Calu3 (cell line): ENCODE data around the gene ABTB2. TPM values are rescaled to one million over a fixed set of nuclear protein-coding genes. Genes with fewer than 3 reads are reported as not detected.
A peak's percentile ranks its signal among the peaks of the same experiment; 100 is the strongest.

Experiments
- BruUV-seq: library from RNA; stranded (reverse); fragments of 400-500 nt; replicated peaks from 2 replicates; lab custom pipeline; 2021; lab: Mats Ljungman, UMichigan
- CTCF ChIA-PET: fragments of 300-600 bp; sonication (Branson Sonifier 250); formaldehyde crosslinking; loops from one replicate; lab custom pipeline; 2022; ENCODE audit warnings: antibody characterized with exemption; lab: Charles Lee
- DNase-seq: peaks from one replicate; pipeline ENCODE4 v3.0.0; 2022
- H3K27ac Mint-ChIP-seq: one replicate; pipeline ENCODE4 v1.8.0; 2022; ENCODE audit warnings: mixed read lengths; ENCODE audit not compliant: unreplicated experiment
- H3K27me3 Mint-ChIP-seq: one replicate; pipeline ENCODE4 v1.8.0; 2022; ENCODE audit warnings: mixed read lengths; ENCODE audit not compliant: unreplicated experiment
- H3K36me3 Mint-ChIP-seq: one replicate; pipeline ENCODE4 v1.8.0; 2022; ENCODE audit warnings: mild to moderate bottlenecking, moderate library complexity, mixed read lengths; ENCODE audit not compliant: insufficient read depth, unreplicated experiment
- H3K4me1 Mint-ChIP-seq: one replicate; pipeline ENCODE4 v1.8.0; 2022; ENCODE audit warnings: mild to moderate bottlenecking, low read depth, mixed read lengths; ENCODE audit not compliant: unreplicated experiment
- H3K4me3 Mint-ChIP-seq: one replicate; pipeline ENCODE4 v1.8.0; 2022; ENCODE audit warnings: mild to moderate bottlenecking, low read depth, moderate library complexity, mixed read lengths; ENCODE audit not compliant: unreplicated experiment
- H3K9me3 Mint-ChIP-seq: one replicate; pipeline ENCODE4 v1.8.0; 2022; ENCODE audit warnings: low read depth, mixed read lengths; ENCODE audit not compliant: unreplicated experiment
- intact Hi-C: fragments of 100-400 bp; cut with micrococcal nuclease; formaldehyde crosslinking; loops from one replicate; pipeline ENCODE4 v1.10.0; 2022; ENCODE audit not compliant: unreplicated experiment
- total RNA-seq: library from RNA; stranded (reverse); gene quantifications from 2 replicates; pipeline ENCODE4 v1.2.3, GENCODE V29; 2022
- TF ChIP-seq, protein P1 (sequence below): fragments of 200-600 bp; IDR thresholded peaks from one replicate; pipeline ENCODE4 v1.8.0; 2022; ENCODE audit warnings: antibody characterized with exemption; ENCODE audit not compliant: unreplicated experiment

The ABTB2 gene
- total RNA-seq, 1 experiment from 2014 or later: 24.8 TPM

DNA sequence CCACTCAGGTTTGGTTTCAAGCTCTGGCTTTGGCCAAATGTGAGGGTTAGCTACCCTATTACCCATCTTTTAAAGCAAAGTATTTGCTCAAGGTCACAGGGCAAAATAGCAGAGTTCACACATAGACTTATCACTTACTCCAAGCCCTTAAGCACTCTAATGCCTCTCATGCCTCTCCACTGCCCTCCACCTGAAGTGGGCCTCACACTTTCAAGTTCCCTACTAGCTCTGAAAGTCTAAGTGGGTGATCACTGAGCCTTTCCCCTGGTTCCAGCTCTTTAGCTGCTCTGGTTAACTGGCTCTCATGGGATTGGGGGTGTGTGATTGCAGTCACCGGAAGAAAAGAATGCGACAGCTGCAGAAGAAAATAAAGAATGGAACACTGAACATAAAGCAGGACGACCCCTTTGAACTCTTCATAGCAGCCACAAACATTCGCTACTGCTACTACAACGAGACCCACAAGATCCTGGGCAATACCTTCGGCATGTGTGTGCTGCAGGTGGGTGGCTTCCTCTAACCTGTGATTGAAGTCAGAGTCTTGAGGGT is 246.0 kb downstream of the ABTB2 start:
- Mint-ChIP-seq H3K4me1 (peaks cover 9% of the 10 kb centered on the region), H3K4me3 (no peak overlapping the region), H3K27ac (no peak overlapping the region), H3K36me3 (peaks cover 57% of the 10 kb centered on the region), H3K27me3 (no peaks in the 10 kb centered on the region), H3K9me3 (no peaks in the 10 kb centered on the region)
- CTCF ChIA-PET: no interaction called here
- no peak for DNase-seq
- TF ChIP-seq, protein P1, sequence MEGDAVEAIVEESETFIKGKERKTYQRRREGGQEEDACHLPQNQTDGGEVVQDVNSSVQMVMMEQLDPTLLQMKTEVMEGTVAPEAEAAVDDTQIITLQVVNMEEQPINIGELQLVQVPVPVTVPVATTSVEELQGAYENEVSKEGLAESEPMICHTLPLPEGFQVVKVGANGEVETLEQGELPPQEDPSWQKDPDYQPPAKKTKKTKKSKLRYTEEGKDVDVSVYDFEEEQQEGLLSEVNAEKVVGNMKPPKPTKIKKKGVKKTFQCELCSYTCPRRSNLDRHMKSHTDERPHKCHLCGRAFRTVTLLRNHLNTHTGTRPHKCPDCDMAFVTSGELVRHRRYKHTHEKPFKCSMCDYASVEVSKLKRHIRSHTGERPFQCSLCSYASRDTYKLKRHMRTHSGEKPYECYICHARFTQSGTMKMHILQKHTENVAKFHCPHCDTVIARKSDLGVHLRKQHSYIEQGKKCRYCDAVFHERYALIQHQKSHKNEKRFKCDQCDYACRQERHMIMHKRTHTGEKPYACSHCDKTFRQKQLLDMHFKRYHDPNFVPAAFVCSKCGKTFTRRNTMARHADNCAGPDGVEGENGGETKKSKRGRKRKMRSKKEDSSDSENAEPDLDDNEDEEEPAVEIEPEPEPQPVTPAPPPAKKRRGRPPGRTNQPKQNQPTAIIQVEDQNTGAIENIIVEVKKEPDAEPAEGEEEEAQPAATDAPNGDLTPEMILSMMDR: no peak
- intact Hi-C loops: no loop called here
- no TSS peak for BruUV-seq

DNA sequence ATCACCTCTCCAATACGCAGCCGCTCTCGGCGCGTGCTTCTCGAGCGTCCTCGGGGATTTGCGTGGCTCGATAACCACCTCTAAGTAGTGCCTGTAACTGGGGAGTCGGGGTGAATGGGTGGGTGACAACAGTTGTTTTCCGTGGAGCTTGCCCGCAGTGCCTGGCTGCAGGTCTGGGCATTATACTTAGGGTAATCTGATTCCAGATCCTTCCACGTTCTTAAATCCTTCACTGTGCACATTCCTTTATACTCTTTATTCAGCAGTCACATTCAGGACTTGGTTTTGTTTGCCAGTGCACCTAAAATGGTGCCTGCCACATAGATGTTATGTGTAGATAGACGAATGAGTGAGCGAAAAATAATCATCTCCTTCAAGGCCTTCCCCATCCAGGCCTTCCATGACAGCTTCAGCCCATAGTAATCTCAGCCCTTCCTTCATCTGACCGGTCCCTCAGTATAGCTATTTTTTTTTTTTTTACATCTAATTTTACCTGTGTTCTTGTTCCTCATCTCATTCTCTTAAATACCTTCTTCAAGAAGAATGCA is 251.8 kb downstream of the ABTB2 start:
- Mint-ChIP-seq H3K4me3 (peak overlapping the region; percentile 88), H3K4me1 (peaks cover 19% of the 10 kb centered on the region), H3K27ac (peak overlapping the region; percentile 73), H3K27me3 (no peaks in the 10 kb centered on the region), H3K36me3 (peaks cover 69% of the 10 kb centered on the region), H3K9me3 (no peaks in the 10 kb centered on the region)
- BruUV-seq: TSS peak; percentile 39
- intact Hi-C loops: loop anchor here (2.0 kb wide), 1 partner anchor 109 kb away; no protein-coding TSS in a partner anchor
- CTCF ChIA-PET: interaction anchor here (0.6 to 1.3 kb wide), 7 partner anchors 13 to 249 kb away, joined by 3 to 6 read pairs (median 3); no protein-coding TSS in a partner anchor
- TF ChIP-seq, protein P1: no peak
- DNase-seq: no peak

DNA sequence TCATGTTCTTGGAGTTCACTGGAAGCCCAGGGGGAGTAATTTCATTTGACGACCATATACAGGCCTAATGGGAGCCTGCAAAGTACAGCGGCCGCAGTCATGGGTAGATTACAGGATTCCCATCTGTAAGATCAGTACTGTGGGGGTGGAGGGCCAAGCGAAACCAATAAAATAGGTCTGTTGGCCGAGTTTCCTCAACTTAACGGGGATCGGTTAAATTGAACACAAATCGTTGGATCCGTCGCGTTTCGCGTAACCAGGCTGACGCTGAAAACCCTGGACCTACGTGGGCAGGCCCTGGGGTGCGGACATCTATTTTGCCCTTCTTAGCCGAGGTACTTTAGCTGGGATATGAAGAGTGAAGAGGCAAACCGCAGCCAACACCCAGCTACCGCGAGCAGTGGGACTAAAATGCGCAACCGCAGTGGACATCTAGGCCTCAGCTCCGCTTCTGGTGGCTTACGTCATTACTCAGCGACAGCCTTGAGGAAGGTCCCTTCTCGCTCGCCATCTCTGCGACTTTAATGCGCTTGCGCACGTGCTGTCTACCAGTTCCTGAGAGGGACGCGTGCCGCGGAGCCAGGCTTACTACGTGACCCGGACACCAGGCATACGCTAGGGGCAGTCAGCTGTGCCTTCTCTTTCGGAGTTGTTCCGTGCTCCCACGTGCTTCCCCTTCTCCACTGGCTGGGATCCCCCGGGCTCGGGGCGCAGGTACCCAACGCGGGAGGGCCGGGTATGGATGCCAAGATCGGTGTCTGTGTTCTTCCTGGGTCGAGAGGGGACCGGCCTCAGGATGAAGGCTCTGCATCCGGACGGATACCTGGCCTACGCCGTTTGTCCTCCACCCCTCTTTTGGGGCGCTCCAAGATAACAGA is 252.5 kb downstream of the ABTB2 start, which contains the start of gene NAT10:
Gene NAT10 (plus strand): TSS at position 551 of the 878 bp plus-strand sequence. CDS start 2,597 bp downstream, outside the sequence.
- CTCF ChIA-PET: interaction anchor here (0.5 to 1.3 kb wide), 4 partner anchors 16 to 109 kb away, joined by 3 to 4 read pairs (median 3); no protein-coding TSS in a partner anchor
- Mint-ChIP-seq H3K27ac (peak within 1 kb of the TSS; percentile 73), H3K36me3 (peaks cover 68% of the 10 kb centered on the region), H3K4me3 (peak within 1 kb of the TSS; percentile 88), H3K27me3 (no peaks in the 10 kb centered on the region), H3K4me1 (peaks cover 19% of the 10 kb centered on the region), H3K9me3 (no peaks in the 10 kb centered on the region)
- BruUV-seq: TSS peak; percentile 97
- TF ChIP-seq, protein P1: no peak
- intact Hi-C loops: no loop called here
- DNase-seq: peak; percentile 94

DNA sequence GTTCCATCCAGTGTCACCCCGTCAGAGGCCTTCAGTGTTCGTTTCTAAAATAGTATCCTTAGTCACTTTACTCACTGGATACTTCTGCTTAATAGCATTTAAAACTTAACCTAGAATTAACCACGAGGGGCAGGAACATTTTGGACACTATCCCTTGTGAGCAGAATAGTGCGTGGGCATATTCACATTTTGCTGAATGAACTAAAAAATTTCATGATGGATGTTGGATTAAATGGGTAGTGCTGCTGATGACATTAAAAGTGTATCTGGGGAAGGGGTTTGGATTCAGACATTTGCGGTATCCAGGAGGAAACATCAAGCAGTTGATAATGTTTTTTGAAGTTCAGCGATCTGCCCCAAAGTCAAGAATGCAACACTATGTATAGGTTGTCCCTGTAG is 253.1 kb downstream of the ABTB2 start:
- Mint-ChIP-seq H3K36me3 (peaks cover 66% of the 10 kb centered on the region), H3K4me3 (peak overlapping the region; percentile 88), H3K27me3 (no peaks in the 10 kb centered on the region), H3K4me1 (peaks cover 19% of the 10 kb centered on the region), H3K9me3 (no peaks in the 10 kb centered on the region), H3K27ac (peak overlapping the region; percentile 73)
- TF ChIP-seq, protein P1: no peak
- intact Hi-C loops: no loop called here
- no TSS peak for BruUV-seq
- CTCF ChIA-PET: interaction anchor here (0.5 to 0.8 kb wide), 3 partner anchors 15 to 69 kb away, joined by 3 read pairs; no protein-coding TSS in a partner anchor
- DNase-seq: no peak
